SK-N-SH (cell line): ENCODE results near the gene DCTN3.

ENCODE experiments used
- POLR2AphosphoS5 ChIP-seq: IDR thresholded peaks from 2 replicates; pipeline ENCODE4 v1.6.1; 2012; ENCODE audit warnings: low read depth, low read length
- USF1 ChIP-seq: IDR thresholded peaks from 2 replicates; pipeline ENCODE4 v1.4.0; 2012; ENCODE audit warnings: low read depth, borderline replicate concordance

DNA sequence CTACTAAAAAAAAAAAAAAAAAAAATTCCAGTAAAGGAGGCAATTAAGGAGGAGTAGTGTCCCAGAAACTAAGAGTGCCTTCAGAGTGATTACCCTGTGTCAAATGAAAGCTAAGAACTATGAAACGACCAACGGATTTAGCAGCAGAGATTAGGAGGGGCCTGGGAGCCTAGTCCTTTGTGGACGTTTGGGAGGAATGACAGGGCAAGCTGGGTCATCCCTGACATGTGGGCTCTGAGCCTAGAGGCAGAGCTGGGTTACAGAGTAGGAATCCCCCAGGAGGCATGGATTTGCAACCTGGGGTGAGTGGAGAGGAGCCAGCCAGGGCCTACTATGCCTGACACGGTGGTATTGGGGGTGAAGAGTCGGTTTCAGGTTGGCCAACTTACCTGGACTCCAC is 12.9 kb upstream of the DCTN3 start:
- TF ChIP-seq USF1 (no peak), POLR2AphosphoS5 (no peak)
